BLaER1 (cell line): ENCODE data around the gene TSPAN15.

Experiments
- H3K27ac ChIP-seq: shearing (Covaris generic); formaldehyde crosslinking; 2 replicates; pipeline ENCODE4 v1.8.1; 2022
- H3K27me3 ChIP-seq: shearing (Covaris generic); formaldehyde crosslinking; 2 replicates; pipeline ENCODE4 v1.8.1; 2022
- H3K36me3 ChIP-seq: shearing (Covaris generic); formaldehyde crosslinking; 2 replicates; pipeline ENCODE4 v1.8.1; 2022
- H3K4me1 ChIP-seq: shearing (Covaris generic); formaldehyde crosslinking; 2 replicates; pipeline ENCODE4 v1.8.1; 2022
- H3K4me2 ChIP-seq: shearing (Covaris generic); formaldehyde crosslinking; 2 replicates; pipeline ENCODE4 v1.8.1; 2022
- H3K4me3 ChIP-seq: shearing (Covaris generic); formaldehyde crosslinking; 2 replicates; pipeline ENCODE4 v1.8.1; 2022
- H3K9ac ChIP-seq: shearing (Covaris generic); formaldehyde crosslinking; 2 replicates; pipeline ENCODE4 v1.8.1; 2022
- H3K9me3 ChIP-seq: shearing (Covaris generic); formaldehyde crosslinking; 2 replicates; pipeline ENCODE4 v1.8.1; 2022
- H4K20me1 ChIP-seq: shearing (Covaris generic); formaldehyde crosslinking; 2 replicates; pipeline ENCODE4 v1.8.1; 2022
- Cebpa-rat ChIP-seq: shearing (Covaris generic); IDR thresholded peaks from 2 replicates; pipeline ENCODE4 v1.8.1; 2022

Gene TSPAN15

DNA sequence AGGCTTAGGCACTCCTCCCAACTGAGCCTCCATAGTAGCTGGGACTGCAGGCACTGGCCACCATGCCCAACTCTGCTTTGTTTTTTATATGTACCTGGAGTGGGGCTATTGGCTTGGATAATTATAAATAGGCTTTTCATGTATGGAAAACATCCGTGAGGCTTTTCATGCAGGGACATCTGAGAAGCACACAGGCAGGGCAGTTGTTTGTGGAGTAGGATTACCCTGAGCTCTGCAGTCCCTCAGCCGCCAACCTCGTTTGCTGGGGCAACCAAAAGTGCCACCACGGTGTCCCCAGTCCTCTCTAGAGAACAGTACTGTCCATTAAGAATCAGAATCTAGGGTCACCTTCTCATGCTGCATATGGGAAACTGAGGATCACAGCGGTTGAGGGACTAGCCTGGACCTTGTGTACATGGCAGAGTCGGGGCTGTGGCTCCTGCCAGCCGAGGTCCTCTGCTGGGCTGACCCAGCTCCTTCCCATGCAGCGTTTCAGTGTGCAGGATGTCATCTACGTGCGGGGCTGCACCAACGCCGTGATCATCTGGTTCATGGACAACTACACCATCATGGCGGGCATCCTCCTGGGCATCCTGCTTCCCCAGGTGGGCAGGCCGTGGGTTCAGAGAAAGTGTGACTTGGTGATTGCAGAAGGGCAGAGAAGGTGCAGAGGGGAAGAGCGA is 54.5 kb downstream of the TSPAN15 start:
- no peaks in the 10 kb centered on the region for H3K9me3 ChIP-seq
- no peak for TF ChIP-seq Cebpa-rat
- H3K9ac ChIP-seq, result no peak overlapping the region
- no peaks in the 10 kb centered on the region for H3K36me3 ChIP-seq
- H3K4me3 ChIP-seq, result no peak overlapping the region
- no peak overlapping the region for H3K27ac ChIP-seq
- no peaks in the 10 kb centered on the region for H4K20me1 ChIP-seq
- peaks cover 16% of the 10 kb centered on the region for H3K4me1 ChIP-seq
- no peaks in the 10 kb centered on the region for H3K27me3 ChIP-seq
- H3K4me2 ChIP-seq, result no peak overlapping the region

DNA sequence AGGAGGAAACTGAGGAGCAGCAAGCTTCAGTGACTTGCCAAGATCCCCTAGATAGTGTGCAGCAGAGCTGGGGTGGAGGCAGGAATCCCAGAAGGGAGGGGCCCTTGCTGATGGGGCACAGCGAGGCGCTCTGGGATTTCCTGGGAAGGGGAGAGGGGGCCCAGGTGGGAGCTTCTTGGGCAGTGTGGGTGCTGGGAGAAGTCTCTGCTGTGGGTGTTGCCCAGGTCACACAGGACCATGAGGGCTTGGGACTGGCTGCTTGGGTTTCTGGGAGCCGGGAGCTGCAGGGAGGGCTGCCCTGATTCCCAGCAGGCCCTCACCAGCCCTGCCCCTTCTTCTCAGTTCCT is 55.2 kb downstream of the TSPAN15 start:
- Histone ChIP-seq H3K4me1 (peaks cover 16% of the 10 kb centered on the region), H4K20me1 (no peaks in the 10 kb centered on the region), H3K4me2 (no peak overlapping the region), H3K36me3 (no peaks in the 10 kb centered on the region), H3K27ac (no peak overlapping the region), H3K9ac (no peak overlapping the region), H3K9me3 (no peaks in the 10 kb centered on the region), H3K4me3 (no peak overlapping the region), H3K27me3 (no peaks in the 10 kb centered on the region)
- TF ChIP-seq Cebpa-rat, result no peak

DNA sequence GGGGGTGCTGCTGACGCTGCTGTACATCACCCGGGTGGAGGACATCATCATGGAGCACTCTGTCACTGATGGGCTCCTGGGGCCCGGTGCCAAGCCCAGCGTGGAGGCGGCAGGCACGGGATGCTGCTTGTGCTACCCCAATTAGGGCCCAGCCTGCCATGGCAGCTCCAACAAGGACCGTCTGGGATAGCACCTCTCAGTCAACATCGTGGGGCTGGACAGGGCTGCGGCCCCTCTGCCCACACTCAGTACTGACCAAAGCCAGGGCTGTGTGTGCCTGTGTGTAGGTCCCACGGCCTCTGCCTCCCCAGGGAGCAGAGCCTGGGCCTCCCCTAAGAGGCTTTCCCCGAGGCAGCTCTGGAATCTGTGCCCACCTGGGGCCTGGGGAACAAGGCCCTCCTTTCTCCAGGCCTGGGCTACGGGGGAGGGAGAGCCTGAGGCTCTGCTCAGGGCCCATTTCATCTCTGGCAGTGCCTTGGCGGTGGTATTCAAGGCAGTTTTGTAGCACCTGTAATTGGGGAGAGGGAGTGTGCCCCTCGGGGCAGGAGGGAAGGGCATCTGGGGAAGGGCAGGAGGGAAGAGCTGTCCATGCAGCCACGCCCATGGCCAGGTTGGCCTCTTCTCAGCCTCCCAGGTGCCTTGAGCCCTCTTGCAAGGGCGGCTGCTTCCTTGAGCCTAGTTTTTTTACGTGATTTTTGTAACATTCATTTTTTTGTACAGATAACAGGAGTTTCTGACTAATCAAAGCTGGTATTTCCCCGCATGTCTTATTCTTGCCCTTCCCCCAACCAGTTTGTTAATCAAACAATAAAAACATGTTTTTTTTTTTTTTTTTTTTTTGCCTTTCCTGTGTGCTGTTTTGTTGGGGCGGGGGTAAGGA is 55.8 kb downstream of the TSPAN15 start:
- no peak overlapping the region for H3K27ac ChIP-seq
- H3K4me3 ChIP-seq, result no peak overlapping the region; the same call in 1 of the 2 replicates
- no peak overlapping the region for H3K9ac ChIP-seq

GRCh38 chr10:69508738-69509340 is 57.6 kb downstream of the TSPAN15 start:
- Histone ChIP-seq H3K36me3 (no peaks in the 10 kb centered on the region), H3K27me3 (no peaks in the 10 kb centered on the region), H3K4me2 (no peak overlapping the region), H3K9ac (no peak overlapping the region), H3K4me1 (peaks cover 16% of the 10 kb centered on the region), H4K20me1 (no peaks in the 10 kb centered on the region), H3K27ac (no peak overlapping the region), H3K4me3 (no peak overlapping the region), H3K9me3 (no peaks in the 10 kb centered on the region)
- TF ChIP-seq Cebpa-rat, result no peak

More for the DNA sequence above, 55.8 kb downstream of the TSPAN15 start:
- Histone ChIP-seq H4K20me1 (no peaks in the 10 kb centered on the region), H3K4me2 (peak overlapping the region; percentile 60), H3K9me3 (no peaks in the 10 kb centered on the region), H3K27me3 (no peaks in the 10 kb centered on the region), H3K4me1 (peaks cover 16% of the 10 kb centered on the region), H3K36me3 (no peaks in the 10 kb centered on the region)
- no peak for TF ChIP-seq Cebpa-rat

DNA sequence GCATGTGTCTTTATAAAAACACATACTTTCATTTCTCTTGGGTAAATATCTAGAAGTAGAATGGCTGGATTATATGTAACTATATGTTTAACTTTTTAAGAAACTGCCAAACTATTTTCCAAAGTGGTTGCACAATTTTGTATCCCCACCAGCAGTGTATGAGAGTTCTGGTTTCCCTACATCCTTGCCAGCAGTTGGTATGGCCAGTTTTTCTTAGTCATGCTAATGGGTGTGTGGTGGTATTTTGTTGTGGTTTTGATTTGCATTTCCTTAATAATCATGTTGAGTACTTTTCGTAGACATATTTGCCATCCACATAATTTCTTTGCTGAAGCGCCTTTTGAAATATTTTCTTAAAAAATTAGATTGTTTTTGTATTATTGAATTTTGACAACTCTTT is 61.6 kb downstream of the TSPAN15 start:
- H3K4me2 ChIP-seq, result no peak overlapping the region
- no peaks in the 10 kb centered on the region for H3K36me3 ChIP-seq
- H3K4me3 ChIP-seq, result no peak overlapping the region
- H3K4me1 ChIP-seq, result no peaks in the 10 kb centered on the region
- H3K27me3 ChIP-seq, result no peaks in the 10 kb centered on the region
- H3K27ac ChIP-seq, result no peak overlapping the region
- H3K9ac ChIP-seq, result no peak overlapping the region
- H4K20me1 ChIP-seq, result no peaks in the 10 kb centered on the region
- no peaks in the 10 kb centered on the region for H3K9me3 ChIP-seq
- no peak for TF ChIP-seq Cebpa-rat

DNA sequence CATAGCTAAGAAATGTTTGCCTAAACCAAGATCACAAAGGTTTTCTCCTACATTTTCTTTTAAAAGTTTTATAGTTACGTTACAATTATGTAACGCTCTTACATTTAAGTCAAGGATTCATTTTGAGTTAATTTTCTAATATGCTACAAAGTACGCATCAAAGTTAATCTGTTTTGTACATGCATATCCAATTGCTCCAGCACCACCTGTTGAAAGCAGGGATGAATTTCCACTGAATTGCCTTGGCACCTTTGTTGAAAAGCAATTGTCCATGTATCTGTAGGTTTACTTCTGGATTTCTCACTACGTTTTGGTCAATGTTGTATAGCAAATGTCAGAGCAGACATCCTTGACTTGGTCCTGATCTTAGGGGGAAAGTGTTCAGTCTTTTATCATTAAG is 62.4 kb downstream of the TSPAN15 start:
- Histone ChIP-seq H3K4me3 (no peak overlapping the region), H3K4me2 (no peak overlapping the region), H3K9ac (no peak overlapping the region), H3K9me3 (no peaks in the 10 kb centered on the region), H3K27me3 (no peaks in the 10 kb centered on the region), H4K20me1 (no peaks in the 10 kb centered on the region), H3K36me3 (no peaks in the 10 kb centered on the region), H3K4me1 (no peaks in the 10 kb centered on the region), H3K27ac (no peak overlapping the region)
- no peak for TF ChIP-seq Cebpa-rat

DNA sequence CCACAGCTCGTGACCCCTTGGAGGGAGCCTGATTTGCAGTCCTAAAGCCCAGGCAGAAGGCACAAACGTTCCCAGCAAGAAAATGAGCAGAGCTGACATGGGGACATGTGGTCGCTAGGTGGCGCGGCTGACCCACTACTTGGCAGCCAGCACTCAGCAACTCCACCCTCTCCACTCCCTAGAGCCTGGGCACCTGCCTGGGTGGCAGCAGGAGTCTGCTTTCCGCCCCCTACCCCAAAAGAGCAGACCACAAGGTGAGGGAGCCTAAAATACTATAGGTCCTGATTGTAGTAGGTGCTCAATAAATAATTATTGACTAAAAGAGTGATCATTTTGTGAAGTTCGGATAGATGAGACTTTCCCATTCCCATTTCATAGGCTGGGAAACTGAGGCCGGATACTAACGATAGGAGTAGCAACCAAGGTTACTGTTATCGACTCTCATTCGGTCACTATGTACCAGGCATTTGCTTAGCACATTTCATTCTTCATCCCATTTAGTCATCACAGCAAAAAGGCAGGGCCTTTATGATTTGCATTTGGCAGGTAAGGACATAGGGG is 64.5 kb downstream of the TSPAN15 start:
- Histone ChIP-seq H3K4me2 (no peak overlapping the region), H3K4me1 (no peaks in the 10 kb centered on the region)
- no peak for TF ChIP-seq Cebpa-rat

GRCh38 chr10:69516316-69516715 is 65.1 kb downstream of the TSPAN15 start:
- H3K27me3 ChIP-seq, result no peaks in the 10 kb centered on the region
- H3K36me3 ChIP-seq, result no peaks in the 10 kb centered on the region

More for the DNA sequence above, 64.5 kb downstream of the TSPAN15 start:
- Histone ChIP-seq H3K36me3 (no peaks in the 10 kb centered on the region), H3K27ac (no peak overlapping the region), H3K9me3 (no peaks in the 10 kb centered on the region), H3K9ac (no peak overlapping the region), H3K27me3 (no peaks in the 10 kb centered on the region), H3K4me3 (no peak overlapping the region), H4K20me1 (no peaks in the 10 kb centered on the region)

GRCh38 chr10:69516796-69517195 is 65.5 kb downstream of the TSPAN15 start:
- Histone ChIP-seq H3K36me3 (no peaks in the 10 kb centered on the region), H3K9ac (no peak overlapping the region), H3K27ac (no peak overlapping the region), H3K4me1 (no peaks in the 10 kb centered on the region), H3K27me3 (no peaks in the 10 kb centered on the region), H3K4me2 (no peak overlapping the region), H3K9me3 (no peaks in the 10 kb centered on the region), H3K4me3 (no peak overlapping the region), H4K20me1 (no peaks in the 10 kb centered on the region)
- no peak for TF ChIP-seq Cebpa-rat

More at GRCh38 chr10:69516316-69516715, 65.1 kb downstream of the TSPAN15 start:
- Histone ChIP-seq H3K4me2 (no peak overlapping the region), H3K9ac (no peak overlapping the region), H3K4me3 (no peak overlapping the region), H3K27ac (no peak overlapping the region), H3K9me3 (no peaks in the 10 kb centered on the region), H4K20me1 (no peaks in the 10 kb centered on the region), H3K4me1 (no peaks in the 10 kb centered on the region)
- TF ChIP-seq Cebpa-rat, result no peak
